ENCODE measurements around the gene TDRD1.
"Not testable (repeated sequence)": the region's sequence is repeated elsewhere in the genome, so short reads cannot be mapped to it uniquely, and the experiment has no call there.

Gene TDRD1

GRCh38 chr10:114179148-114179547 lies at the start of gene TDRD1:
Gene TDRD1 (plus strand): TSS chr10:114179353. CDS start chr10:114187832, 8,479 bp downstream.
- DNase-seq (ENCODE audit: low spot score): no peak

GRCh38 chr10:114131094-114131493 lies 48.1 kb upstream of the TDRD1 start:
- no peak for DNase-seq (ENCODE audit: low spot score)

GRCh38 chr10:114135476-114135875 lies 43.7 kb upstream of the TDRD1 start:
- DNase-seq (ENCODE audit: low spot score): no peak

GRCh38 chr10:114138581-114138980 lies 40.6 kb upstream of the TDRD1 start:
- no peak for DNase-seq (ENCODE audit: low spot score)

- DNase-seq (ENCODE audit: low spot score): no peak
Measured at GRCh38 chr10:114140036-114140435, 39.1 kb upstream of the TDRD1 start.

GRCh38 chr10:114140827-114141226 lies 38.3 kb upstream of the TDRD1 start:
- DNase-seq (ENCODE audit: low spot score): not testable (repeated sequence)

- DNase-seq (ENCODE audit: low spot score): no peak
Measured at GRCh38 chr10:114142018-114142417, 37.1 kb upstream of the TDRD1 start.

GRCh38 chr10:114143160-114143559 lies 36.0 kb upstream of the TDRD1 start:
- DNase-seq (ENCODE audit: low spot score): no peak

- DNase-seq (ENCODE audit: low spot score): not testable (repeated sequence)
Measured at GRCh38 chr10:114149476-114149875, 29.7 kb upstream of the TDRD1 start.

- no peak for DNase-seq (ENCODE audit: low spot score)
Measured at GRCh38 chr10:114151486-114151885, 27.7 kb upstream of the TDRD1 start.

GRCh38 chr10:114151892-114152291 lies 27.3 kb upstream of the TDRD1 start:
- DNase-seq (ENCODE audit: low spot score): no peak

- no peak for DNase-seq (ENCODE audit: low spot score)
Measured at GRCh38 chr10:114157912-114158311, 21.2 kb upstream of the TDRD1 start.

GRCh38 chr10:114163062-114163461 lies 16.1 kb upstream of the TDRD1 start:
- no peak for DNase-seq (ENCODE audit: low spot score)

GRCh38 chr10:114166043-114166442 lies 13.1 kb upstream of the TDRD1 start:
- no peak for DNase-seq (ENCODE audit: low spot score)

GRCh38 chr10:114166494-114166893 lies 12.7 kb upstream of the TDRD1 start:
- DNase-seq (ENCODE audit: low spot score): no peak

- no peak for DNase-seq (ENCODE audit: low spot score)
Measured at GRCh38 chr10:114167985-114168384, 11.2 kb upstream of the TDRD1 start.

- no peak for DNase-seq (ENCODE audit: low spot score)
Measured at GRCh38 chr10:114168450-114169009, 10.6 kb upstream of the TDRD1 start.

- DNase-seq (ENCODE audit: low spot score): no peak
Measured at GRCh38 chr10:114172216-114172615, 6.9 kb upstream of the TDRD1 start.

GRCh38 chr10:114172776-114173602 lies 6.2 kb upstream of the TDRD1 start:
- DNase-seq (ENCODE audit: low spot score): peak; percentile 7

GRCh38 chr10:114173603-114173920 lies 5.6 kb upstream of the TDRD1 start:
- DNase-seq (ENCODE audit: low spot score): no peak

- DNase-seq (ENCODE audit: low spot score): peak; percentile 89
Measured at GRCh38 chr10:114173921-114174694, 5.0 kb upstream of the TDRD1 start, which contains the start of gene CCDC186. Gene CCDC186 (minus strand): TSS chr10:114174203. CDS start chr10:114163268, 10,935 bp downstream.

- no peak for DNase-seq (ENCODE audit: low spot score)
Measured at GRCh38 chr10:114174695-114175188, 4.4 kb upstream of the TDRD1 start.

- DNase-seq (ENCODE audit: low spot score): no peak
Measured at GRCh38 chr10:114175667-114176066, 3.5 kb upstream of the TDRD1 start.
